HG03439 (cell line): Measurements from ENCODE around the gene RRAGC.
"Not testable (repeated sequence)": the region's sequence is repeated elsewhere in the genome, so short reads cannot be mapped to it uniquely, and the experiment has no call there.

Source experiments
- ATAC-seq: cut with Tn5 transposase; IDR thresholded peaks from one replicate; pipeline ENCODE4 v1.9.1; 2021; ENCODE audit warnings: mild to moderate bottlenecking, moderate library complexity; ENCODE audit not compliant: unreplicated experiment

The RRAGC gene

DNA sequence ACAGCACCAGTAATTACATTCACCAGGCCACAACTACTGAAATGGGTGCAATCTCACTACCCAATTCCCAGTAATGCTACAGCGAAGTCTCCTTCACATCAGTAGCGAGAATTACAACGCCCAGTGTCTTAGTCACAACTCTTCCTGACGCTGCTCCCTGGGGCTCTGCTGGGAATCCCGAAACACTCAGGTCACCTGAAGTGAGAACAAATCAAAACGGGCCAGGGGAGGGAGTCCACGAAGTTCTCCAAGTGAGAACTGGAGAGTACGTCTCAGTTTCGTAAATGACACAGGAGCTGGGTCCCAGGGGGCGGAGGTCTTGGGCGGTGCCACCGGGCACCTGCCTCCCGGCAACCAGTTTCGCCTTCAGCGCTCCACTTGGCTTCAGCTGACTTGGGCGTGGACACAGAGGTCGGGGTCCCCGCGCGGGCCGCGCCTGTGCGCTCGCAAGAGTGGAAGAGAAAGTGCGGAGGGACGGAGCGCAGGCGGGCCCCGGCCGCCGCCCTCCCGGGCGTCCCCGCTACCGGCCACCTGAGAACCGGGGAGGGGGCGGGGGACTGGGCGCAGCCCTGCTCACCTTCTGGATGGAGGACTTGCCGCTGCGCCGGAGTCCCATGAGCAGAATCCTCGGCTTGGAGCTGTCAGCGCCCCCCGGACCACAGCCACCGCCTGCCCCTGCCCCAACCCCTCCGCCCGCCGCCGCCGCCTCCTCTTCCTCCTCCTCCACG lies 575 bp downstream of the RRAGC start:
- ATAC-seq, result peak; percentile 45

GRCh38 chr1:38852780-38853179 lies 6.8 kb downstream of the RRAGC start:
- no peak for ATAC-seq

DNA sequence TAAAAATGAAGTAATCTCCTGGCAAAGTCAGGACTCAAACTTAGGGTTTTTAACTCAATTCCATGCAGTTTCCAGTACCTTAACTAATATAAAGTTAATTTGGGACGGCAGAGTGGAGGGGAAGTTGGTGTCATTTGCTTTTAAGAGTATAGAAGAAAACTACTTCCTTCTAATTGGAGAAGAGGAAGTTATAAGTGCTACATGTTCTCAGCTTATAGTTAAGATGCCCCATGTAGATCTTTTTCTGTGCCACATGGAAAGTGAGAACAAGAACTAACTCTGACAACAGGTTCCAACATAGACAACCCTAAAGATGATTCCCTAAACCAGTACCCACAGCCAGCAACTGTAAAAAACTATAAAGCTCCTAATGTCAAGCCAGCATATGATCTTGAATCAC lies 11.5 kb downstream of the RRAGC start:
- no peak for ATAC-seq

DNA sequence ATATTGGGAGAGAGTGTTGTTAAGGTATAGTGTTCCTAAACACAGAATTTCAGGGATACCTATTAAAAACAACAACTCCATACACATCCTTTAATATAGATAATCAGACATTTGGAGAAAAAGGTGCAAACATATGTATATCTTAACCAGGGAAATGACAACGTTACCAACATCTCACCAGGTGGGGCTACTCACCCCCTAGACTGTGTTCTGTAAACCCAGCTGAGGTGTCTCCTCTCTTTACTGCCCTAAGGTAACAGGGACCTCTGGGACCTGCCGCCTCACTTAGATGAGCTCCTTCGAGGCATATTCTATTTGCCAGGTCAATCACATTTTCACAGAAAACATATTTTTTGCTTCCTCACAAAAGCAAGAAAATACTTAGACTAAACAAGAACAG lies 13.4 kb downstream of the RRAGC start:
- no peak for ATAC-seq

GRCh38 chr1:38845088-38845487 lies 14.5 kb downstream of the RRAGC start:
- not testable (repeated sequence) for ATAC-seq

- no peak for ATAC-seq
These were observed 19.3 kb downstream of the RRAGC start for GRCh38 chr1:38840281-38840680.

GRCh38 chr1:38839363-38839762 lies 20.2 kb downstream of the RRAGC start:
- no peak for ATAC-seq

GRCh38 chr1:38836316-38836715 lies 23.3 kb downstream of the RRAGC start:
- not testable (repeated sequence) for ATAC-seq

GRCh38 chr1:38834937-38835827 lies 24.4 kb downstream of the RRAGC start:
- no peak for ATAC-seq

- no peak for ATAC-seq
These were observed 25.3 kb downstream of the RRAGC start for GRCh38 chr1:38834221-38834782.

DNA sequence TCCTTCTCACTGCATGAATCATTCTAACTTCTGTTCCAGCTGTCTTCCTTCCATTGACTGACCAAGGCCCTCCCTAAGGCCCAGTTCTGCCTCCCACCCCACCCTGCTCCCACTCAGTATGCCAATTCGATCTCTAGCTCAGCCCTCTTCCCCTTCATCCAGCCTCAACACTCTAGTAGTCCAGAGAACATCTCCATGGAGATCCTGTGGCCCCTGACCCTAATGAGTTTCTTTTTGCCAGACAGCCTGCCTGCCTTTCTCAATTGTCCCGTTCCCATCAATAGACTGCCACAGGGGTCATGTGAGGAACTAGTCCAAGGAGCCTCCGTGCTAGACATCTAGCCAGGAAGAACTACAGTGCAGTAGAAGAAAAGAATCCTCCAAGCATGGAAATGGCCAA lies 26.4 kb downstream of the RRAGC start:
- no peak for ATAC-seq

GRCh38 chr1:38832370-38832734 lies 27.2 kb downstream of the RRAGC start:
- no peak for ATAC-seq

GRCh38 chr1:38831731-38832369 lies 27.7 kb downstream of the RRAGC start:
- no peak for ATAC-seq

- no peak for ATAC-seq
These were observed 30.2 kb downstream of the RRAGC start for GRCh38 chr1:38829368-38829767.

DNA sequence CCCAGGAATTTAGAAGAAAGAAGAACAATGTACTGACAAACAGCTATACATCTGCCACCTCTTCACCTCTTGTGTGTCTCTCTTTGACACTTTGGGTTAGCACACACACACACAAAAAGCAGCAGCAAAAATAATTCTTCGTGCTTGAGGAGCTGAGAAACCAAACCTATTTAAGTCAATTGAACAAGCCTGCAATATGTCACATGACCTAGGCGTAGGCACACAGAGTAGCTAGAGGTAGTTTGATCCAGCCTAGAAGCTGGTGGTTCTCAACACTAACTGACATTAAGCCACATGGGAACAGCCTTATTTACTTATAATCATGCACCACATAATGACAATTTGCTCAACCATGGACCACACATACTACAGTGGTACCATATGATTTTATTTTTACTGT lies 32.3 kb downstream of the RRAGC start:
- no peak for ATAC-seq

DNA sequence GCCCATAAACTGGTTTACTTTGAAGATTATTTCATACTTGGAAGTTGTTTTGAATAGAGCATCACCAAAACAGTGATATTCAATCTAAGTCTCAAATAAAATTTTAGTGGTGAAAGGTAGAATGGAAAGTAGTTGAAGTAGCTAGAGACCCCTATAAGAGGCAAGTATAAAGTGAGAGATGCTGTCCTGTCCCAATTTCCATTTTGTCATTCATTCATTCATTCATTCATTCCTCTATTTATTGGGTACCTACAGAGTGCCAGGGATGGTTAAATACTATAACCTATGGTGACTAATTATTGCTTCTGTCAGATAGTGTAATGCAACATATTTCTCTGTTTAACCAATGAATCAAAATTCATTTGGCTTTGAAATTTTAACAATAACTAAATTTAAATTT lies 32.7 kb downstream of the RRAGC start:
- ATAC-seq, result no peak

- ATAC-seq, result no peak
These were observed 33.3 kb downstream of the RRAGC start for GRCh38 chr1:38826262-38826661.

DNA sequence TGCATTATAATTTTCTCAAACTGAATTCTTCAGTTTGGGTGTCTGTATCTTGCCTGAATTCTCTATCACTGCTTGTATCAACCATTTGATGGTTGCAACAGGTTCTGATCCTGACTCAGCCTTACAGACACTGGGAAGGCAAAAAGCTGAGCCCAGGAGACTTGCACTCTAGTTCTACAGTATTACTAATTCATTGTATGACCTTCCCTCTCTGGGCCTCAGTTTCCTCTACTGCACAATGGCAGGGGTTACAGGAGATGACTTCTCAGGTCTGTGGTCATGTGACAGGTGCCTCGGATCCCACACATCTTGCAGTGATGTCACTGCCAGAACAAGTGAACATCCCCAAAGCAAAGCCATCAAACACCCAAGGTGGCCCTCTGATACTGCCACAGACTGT lies 38.7 kb downstream of the RRAGC start:
- no peak for ATAC-seq

DNA sequence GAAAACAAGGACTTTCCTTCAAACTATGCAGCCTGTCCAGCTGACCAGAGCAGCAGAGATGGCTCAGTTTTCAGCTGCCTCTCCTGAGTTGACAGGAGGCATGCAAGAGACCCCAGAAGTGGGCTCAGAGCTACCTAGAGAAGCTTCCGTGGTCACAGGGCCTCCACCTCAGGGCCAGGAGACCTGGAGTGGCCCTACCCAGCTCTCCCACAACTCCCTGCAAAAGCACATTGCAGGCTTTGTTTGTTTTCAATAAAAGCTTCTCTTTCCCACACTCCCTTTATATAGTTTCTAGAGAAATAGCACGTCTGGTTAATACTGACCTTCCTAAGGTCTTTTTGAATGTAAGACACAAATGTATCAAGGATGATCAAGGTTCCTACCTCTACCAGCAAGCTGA lies 40.1 kb downstream of the RRAGC start:
- no peak for ATAC-seq

DNA sequence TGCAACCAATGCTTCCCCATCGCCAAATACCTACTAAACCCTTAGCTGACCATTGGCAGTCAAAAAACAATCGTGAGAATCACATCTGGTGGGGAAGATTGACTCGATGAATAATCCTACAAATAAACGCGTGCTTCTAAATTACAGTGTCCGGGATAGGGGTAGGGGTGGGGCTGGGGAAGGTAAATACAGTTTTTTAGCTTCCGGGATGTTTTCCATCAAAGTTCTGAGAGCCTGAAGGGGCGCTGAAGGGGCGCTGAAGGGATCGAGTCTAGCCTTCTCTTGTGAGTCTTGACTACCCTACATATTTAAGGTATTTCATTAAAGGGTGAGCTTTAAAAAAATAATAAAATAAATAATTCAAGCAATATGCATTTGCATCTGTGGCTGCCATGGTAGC lies 40.5 kb downstream of the RRAGC start:
- ATAC-seq, result no peak

- no peak for ATAC-seq
These were observed 41.2 kb downstream of the RRAGC start for GRCh38 chr1:38818175-38818976.
